Colonic mucosa (tissue), 4 donors: ENCODE data around the gene FBXW4. TPM values are rescaled to one million over a fixed set of nuclear protein-coding genes. Genes with fewer than 3 reads are reported as not detected.

Experiments used
- DNase-seq: peaks from one replicate; pipeline ENCODE4 v3.0.0-alpha.2; 2020
- H3K27ac ChIP-seq: fragments of 200-600 bp; one replicate; pipeline ENCODE4 v1.8.0; 2021
- H3K27me3 ChIP-seq: fragments of 200-600 bp; one replicate; pipeline ENCODE4 v1.8.0; 2021
- H3K36me3 ChIP-seq: fragments of 200-600 bp; one replicate; pipeline ENCODE4 v1.8.0; 2021
- H3K4me1 ChIP-seq: fragments of 200-600 bp; one replicate; pipeline ENCODE4 v1.8.0; 2021; ENCODE audit warnings: mild to moderate bottlenecking
- H3K4me3 ChIP-seq: fragments of 200-600 bp; one replicate; pipeline ENCODE4 v1.8.0; 2021
- H3K9ac ChIP-seq, 2 donors: one replicate each; pipeline ENCODE4 v1.7.0; 2013; ENCODE audit warnings: control low read depth in 2 of 2, low read depth in 2 of 2, low read length in 2 of 2
- H3K9me3 ChIP-seq: fragments of 200-600 bp; one replicate; pipeline ENCODE4 v1.8.0; 2021
- intact Hi-C: fragments of 100-400 bp; cut with DNase I; formaldehyde crosslinking; loops from one replicate; pipeline ENCODE4 v1.14.1; 2022
- total RNA-seq, 2 donors: library from RNA; stranded (reverse); fragmentation: NEBNext Ultra II Directional in 1 of 2; extraction: Animal tissue kit (Norgen Biotek cat#: 25700) in 1 of 2; gene quantifications; one replicate each; pipeline ENCODE4 v1.2.1, GENCODE V29; 2021
- TF ChIP-seq, protein P1 (sequence below): fragments of 200-600 bp; IDR thresholded peaks from one replicate; pipeline ENCODE4 v1.8.0; 2022; ENCODE audit warnings: antibody characterized with exemption, mild to moderate bottlenecking
- donor health status: healthy.
- donor health status: DM: no; HTN: no; CAD: no.
- donor health status: DM: no; HTN: no; CAD: no.

The FBXW4 gene
- total RNA-seq, 2 donors from 2014 or later: 42.5 to 60.7 TPM

- Histone ChIP-seq H3K4me3 (no peak overlapping the region), H3K27me3 (no peaks in the 10 kb centered on the region), H3K9ac (no peak overlapping the region), H3K27ac (no peak overlapping the region), H3K4me1 (no peaks in the 10 kb centered on the region), H3K36me3 (no peaks in the 10 kb centered on the region), H3K9me3 (no peaks in the 10 kb centered on the region)
- intact Hi-C loops: no loop called here
- TF ChIP-seq, protein P1, sequence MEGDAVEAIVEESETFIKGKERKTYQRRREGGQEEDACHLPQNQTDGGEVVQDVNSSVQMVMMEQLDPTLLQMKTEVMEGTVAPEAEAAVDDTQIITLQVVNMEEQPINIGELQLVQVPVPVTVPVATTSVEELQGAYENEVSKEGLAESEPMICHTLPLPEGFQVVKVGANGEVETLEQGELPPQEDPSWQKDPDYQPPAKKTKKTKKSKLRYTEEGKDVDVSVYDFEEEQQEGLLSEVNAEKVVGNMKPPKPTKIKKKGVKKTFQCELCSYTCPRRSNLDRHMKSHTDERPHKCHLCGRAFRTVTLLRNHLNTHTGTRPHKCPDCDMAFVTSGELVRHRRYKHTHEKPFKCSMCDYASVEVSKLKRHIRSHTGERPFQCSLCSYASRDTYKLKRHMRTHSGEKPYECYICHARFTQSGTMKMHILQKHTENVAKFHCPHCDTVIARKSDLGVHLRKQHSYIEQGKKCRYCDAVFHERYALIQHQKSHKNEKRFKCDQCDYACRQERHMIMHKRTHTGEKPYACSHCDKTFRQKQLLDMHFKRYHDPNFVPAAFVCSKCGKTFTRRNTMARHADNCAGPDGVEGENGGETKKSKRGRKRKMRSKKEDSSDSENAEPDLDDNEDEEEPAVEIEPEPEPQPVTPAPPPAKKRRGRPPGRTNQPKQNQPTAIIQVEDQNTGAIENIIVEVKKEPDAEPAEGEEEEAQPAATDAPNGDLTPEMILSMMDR: no peak
- DNase-seq: no peak
Measured at GRCh38 chr10:101696632-101697031, 1.7 kb upstream of the FBXW4 start.

- H3K9ac ChIP-seq: peak overlapping the region; percentile 22 to 100
- no peak for DNase-seq
- intact Hi-C loops: no loop called here
Measured at GRCh38 chr10:101695404-101695890, 477 bp upstream of the FBXW4 start.

DNA sequence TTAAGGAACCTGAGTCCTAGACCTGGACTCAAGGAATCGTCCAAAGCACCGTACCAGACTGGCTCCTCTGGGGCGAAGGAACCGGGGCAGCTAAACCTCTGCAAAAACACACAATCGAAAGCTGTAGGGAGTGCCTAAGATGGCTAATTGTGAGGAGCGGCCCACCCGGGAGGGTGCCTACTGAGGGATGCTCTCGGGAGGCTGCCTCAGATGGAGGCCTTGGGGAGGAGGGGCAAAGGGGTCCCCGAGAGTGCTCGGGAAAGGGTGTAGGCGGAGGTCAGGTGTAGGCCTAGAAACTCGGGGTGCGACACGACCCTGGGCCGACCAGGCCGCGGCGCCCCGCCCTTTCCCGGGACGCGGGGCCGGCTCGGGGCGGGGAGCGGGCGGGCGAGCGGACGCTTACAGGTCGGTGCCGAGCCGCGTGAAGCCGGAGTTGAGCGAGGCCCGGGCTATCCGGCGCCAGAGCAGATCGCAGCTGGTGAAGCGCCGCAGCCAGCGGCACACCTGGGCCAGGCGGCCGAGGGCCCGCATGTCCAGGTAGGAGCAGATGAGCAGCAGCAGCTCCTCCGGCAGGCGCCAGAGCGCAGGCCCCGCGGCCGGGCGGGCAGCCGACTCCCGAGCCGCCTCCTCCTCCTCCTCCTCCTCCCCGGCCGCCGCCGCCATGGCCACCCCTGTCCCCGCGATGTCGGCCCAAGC, 844 bp downstream of the FBXW4 start:
- Histone ChIP-seq H3K4me1 (no peaks in the 10 kb centered on the region), H3K36me3 (no peaks in the 10 kb centered on the region), H3K9me3 (no peaks in the 10 kb centered on the region), H3K27ac (peak overlapping the region; percentile 96), H3K9ac (peak overlapping the region; percentile 93 to 100), H3K4me3 (peak overlapping the region; percentile 74), H3K27me3 (no peaks in the 10 kb centered on the region)
- intact Hi-C loops: no loop called here
- peak; percentile 68 for DNase-seq
- TF ChIP-seq, protein P1: no peak

More at GRCh38 chr10:101695404-101695890, 477 bp upstream of the FBXW4 start:
- TF ChIP-seq, protein P1: no peak
- peak overlapping the region; percentile 96 for H3K27ac ChIP-seq
- no peaks in the 10 kb centered on the region for H3K4me1 ChIP-seq
- no peaks in the 10 kb centered on the region for H3K27me3 ChIP-seq
- peak overlapping the region; percentile 74 for H3K4me3 ChIP-seq
- no peaks in the 10 kb centered on the region for H3K9me3 ChIP-seq
- no peaks in the 10 kb centered on the region for H3K36me3 ChIP-seq

GRCh38 chr10:101693651-101693977, 1.4 kb downstream of the FBXW4 start:
- Histone ChIP-seq H3K36me3 (no peaks in the 10 kb centered on the region), H3K27me3 (no peaks in the 10 kb centered on the region), H3K4me1 (no peaks in the 10 kb centered on the region), H3K27ac (peak overlapping the region; percentile 96), H3K9ac (peak overlapping the region; percentile 93 to 100), H3K4me3 (peak overlapping the region; percentile 74), H3K9me3 (no peaks in the 10 kb centered on the region)
- TF ChIP-seq, protein P1: no peak
- intact Hi-C loops: no loop called here
- DNase-seq: peak; percentile 29

- TF ChIP-seq, protein P1: no peak
- no peak for DNase-seq
Measured at GRCh38 chr10:101691081-101691480, 3.9 kb downstream of the FBXW4 start.

More at GRCh38 chr10:101691081-101691480, 3.9 kb downstream of the FBXW4 start:
- no peaks in the 10 kb centered on the region for H3K4me1 ChIP-seq
- no peak overlapping the region for H3K27ac ChIP-seq
- H3K9ac ChIP-seq: no peak overlapping the region
- intact Hi-C loops: no loop called here
- no peaks in the 10 kb centered on the region for H3K27me3 ChIP-seq
- no peaks in the 10 kb centered on the region for H3K9me3 ChIP-seq
- H3K36me3 ChIP-seq: no peaks in the 10 kb centered on the region
- H3K4me3 ChIP-seq: no peak overlapping the region
